ENCODE results near the gene PTX4.

Gene PTX4

DNA sequence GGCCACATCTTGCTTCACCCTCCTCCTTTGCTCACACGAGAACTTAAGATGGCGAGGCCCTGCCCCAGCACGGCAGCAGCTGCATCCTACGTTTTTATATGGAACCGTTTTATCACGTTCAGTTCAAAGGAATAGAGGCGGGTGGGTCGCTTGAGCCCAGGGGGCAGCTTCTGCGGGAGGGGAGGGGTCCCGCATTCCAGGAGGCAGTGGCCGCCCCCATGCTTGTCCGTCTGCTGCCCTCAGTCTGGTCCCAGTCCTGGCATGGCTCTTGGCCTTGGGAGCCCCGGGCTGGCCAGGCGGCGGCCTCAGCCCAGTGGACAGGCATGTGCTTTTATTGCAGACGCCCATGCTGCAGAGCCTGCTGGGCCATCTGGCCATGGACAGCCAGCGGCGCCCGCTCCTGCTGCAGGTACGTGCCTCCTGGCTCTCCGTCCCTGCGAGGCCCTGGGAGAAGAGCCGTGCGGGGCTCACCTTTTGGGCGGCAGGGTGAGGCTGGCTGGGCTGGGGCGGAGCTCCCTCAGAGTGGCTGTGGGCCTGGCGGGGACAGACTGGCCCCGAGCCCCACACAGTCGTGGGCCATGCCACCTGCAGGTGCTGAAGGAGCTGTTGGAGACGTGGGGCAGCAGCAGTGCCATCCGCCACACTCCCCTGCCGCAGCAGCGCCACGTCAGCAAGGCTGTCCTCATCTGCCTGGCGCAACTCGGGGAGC lies 11.2 kb upstream of the PTX4 start:
- no peak for DNase-seq

DNA sequence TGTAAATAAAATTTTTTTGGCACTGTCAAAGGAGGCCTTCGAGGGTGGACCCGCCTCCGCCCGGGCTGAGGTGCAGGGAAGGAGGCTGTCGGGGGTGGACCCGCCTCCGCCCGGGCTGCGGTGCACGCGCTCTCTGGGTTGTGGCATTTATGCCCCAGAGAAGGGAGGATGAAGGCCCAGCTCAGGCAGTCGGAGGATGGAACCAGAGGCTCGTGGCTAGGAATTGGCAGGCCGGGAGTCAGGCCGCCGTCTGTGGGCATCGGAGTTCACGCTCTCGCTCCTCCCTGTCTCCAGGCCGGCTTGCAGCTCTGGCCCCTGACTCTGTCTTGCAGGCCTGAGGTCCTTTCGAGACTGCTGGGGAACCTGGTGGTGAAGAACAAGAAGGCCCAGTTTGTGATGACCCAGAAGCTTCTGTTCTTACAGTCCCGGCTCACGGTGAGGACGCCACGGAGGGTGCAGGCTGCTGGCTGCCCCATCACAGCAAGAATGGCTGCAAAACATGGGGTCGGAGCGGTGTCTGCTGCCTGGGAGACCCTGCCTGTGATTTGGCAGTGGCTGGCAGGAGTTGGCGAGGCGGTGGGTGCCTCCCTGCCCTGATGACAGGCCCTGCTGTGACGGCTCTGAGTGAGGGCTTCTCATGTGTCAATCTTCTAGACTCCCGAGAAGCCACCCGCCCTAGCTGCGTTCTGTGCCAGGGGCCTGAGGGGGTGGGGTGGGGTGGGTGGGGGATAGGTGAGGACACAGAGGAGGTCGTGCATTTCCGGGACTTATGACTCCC lies 10.3 kb upstream of the PTX4 start:
- no peak for DNase-seq

DNA sequence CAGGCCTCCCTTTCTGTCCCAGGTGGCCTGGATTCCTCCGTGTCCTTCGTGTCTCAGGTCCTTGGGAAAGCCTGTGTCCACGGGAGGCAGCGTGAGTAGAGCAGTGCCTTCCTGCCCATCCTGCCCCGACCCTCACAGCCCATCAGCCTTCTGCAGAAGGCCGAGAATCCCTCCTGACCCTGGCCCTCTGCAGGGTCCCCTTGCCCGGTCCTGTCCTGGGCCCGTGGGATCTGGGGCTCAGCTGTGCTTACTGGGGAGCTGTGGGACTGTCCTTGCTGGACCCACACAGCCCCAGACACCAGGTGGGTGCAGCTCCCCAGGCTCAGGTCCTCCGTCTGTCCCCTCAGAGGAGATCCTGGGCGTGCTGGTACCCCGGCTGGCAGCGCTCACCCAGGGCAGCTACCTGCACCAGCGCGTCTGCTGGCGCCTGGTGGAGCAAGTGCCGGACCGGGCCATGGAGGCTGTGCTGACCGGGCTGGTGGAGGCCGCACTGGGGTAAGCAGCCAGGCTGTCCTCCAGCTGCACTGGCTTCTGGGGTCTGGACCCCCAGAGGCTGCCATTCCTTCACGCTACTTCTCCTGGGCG lies 8.4 kb upstream of the PTX4 start:
- no peak for DNase-seq

DNA sequence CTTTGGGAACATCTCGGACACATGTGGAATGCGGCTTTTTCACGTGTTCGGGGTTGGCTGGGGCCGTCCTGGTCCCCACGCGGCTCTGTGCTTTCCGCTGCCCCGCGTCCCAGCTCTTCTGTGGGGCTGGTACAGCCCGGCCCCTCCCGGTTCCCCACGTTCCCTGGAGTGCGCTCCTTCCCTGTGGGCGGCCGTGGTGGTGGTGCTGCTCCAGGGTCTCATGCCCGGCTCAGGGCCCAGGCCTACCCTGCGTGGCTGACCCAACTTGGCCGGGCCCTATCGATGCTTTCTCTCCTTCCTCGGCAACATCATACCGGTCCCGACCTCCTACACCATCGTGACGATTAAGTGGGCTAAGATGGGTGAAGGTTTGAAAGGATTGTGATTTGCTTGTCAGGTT lies 7.7 kb upstream of the PTX4 start:
- no peak for DNase-seq

DNA sequence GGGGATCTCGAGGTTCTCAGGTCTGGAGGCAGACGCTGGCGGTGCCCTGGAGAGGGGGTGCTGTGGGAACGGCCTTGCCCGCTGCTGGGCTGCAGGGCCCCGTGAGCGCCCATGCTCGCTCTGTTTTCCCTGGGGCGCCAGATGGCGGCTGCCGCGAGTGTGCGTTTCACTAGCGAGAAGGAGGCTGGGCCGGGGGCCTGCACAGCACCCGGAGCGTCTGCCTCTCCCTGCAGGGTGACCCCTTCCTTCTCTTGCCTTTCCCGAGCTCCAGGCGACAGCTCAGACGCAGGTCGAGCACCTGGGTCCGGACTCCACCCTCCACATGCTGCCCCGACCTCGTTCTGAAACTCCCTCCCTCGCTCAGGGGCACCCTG lies 7.1 kb upstream of the PTX4 start:
- DNase-seq = no peak

DNA sequence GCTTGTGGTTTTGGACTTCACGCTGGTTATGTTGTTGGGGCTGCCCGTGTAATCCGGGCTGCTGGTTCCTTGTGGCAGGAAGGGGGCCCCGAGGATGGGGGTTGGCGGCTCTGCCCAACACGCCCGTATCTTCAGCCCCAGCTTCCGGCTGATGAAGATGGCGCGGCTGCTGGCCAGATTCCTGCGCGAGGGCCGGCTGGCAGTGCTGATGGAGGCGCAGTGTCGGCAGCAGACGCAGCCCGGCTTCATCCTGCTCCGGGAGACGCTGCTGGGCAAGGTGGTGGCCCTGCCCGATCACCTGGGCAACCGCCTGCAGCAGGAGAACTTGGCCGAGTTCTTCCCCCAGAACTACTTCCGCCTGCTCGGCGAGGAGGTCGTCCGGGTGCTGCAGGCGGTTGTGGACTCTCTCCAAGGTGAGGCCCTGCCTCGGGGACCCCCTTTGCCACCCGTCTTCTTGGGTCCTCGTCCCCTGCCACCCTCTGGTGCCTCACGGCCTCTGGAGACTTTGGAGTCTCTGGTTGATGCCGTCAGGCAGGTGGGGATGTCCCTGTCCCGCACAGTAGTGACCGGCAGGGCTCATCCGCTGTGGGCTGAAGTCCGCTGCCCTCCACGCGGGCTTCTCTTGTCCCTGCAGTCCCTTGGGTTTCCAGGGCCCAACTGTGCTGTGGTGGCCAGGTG lies 6.6 kb upstream of the PTX4 start:
- no peak for DNase-seq

DNA sequence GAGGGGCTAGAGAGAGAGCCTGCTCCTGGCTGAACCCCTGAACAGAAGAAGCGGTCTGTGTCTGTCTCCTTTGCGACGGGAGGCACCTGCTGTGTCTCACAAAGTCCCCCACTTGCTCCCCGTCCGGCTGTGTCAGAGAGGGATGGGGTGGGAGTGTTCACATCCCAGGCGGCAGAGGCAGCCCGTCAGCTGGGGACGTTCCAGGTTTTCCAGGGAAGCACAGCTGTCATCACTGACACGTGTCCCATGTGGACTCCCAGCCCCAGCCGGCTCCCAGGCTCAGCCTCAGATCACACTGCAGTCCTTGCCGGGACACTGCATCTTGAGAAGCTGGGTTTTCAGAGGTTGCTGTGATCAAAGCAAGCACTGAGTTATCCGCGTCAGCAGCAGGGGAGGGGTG lies 6.0 kb upstream of the PTX4 start:
- DNase-seq = no peak

DNA sequence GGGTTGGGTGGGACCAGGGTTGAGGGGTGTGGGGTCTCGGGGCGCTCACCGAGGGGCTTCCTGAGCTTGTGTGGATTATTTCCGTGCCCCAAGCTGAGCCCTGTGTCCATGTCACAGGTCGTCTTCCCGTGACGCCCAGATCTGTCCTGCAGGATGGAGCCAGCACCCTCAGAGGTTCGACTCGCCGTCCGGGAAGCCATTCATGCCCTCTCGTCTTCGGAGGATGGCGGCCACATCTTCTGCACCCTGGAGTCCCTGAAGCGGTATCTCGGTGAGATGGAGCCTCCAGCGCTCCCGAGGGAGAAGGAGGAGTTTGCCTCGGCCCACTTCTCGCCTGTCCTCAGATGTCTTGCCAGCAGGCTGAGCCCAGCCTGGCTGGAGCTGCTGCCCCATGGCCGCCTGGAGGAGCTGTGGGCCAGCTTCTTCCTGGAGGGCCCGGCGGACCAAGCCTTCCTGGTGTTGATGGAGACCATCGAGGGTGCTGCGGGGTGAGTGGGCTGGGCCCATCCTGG lies 5.4 kb upstream of the PTX4 start:
- no peak for DNase-seq

DNA sequence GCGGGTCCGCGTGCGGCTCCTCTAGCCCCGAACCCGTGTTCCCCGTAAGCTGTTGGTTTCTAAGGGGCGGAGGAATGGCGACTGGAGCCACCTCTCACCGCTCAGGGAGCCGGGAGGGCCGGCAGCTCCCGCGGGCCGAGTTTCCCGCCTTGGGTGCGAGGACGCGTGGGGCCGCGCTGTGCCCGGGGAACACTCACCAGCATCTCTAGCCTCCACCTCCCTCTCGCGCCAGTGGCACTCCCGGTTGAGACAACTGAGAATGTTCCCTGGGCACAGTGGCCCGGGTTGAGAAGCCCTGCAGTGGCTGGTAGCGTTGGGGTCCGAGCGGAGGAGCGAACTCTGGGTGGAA lies 5.0 kb upstream of the PTX4 start:
- DNase-seq = no peak

DNA sequence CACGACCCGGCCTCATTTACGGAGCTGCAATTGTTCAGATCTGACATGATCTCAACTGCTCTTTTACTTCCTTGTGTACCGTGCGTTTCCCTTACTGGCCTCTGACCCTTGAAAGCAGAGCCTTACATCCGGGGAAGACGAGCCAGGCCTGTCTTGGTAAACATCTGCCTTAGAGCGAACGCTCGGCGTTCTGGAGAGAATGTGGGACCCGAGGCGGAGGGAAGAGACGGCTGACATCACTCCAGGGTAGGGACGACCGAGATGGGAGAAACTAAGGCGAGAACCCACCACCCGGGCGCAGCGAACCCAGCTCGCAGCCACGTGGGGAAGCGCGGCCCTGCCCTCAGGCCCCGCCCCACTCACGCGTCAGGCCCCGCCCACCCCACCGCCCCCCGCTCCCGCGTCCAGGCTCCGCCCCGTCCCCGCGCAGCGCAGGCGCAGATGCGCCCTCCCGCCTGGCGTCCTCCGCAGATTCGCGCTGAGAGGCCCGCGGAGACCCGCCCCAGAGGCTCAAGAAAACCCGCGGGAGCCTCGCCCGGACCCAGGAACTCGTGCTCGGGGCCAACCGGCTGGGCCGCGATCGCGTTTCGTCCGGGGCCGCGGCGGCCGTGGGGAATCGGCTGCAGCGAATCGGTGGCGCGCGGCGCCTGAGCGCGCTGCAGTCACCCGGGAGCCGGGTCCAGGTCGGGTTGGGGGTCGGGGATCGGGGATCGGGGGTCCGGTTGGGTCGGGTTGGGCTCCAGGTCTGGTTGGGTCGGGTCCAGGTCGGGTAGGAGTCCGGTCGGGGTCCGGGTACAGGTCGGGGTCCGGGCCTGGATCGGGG lies 4.4 kb upstream of the PTX4 start, which contains the start of gene TELO2:
Gene TELO2, plus strand, starts transcription at position 438 of the 823 bp plus-strand sequence. CDS start 922 bp downstream, outside the sequence.
- peak; percentile 94 for DNase-seq

DNA sequence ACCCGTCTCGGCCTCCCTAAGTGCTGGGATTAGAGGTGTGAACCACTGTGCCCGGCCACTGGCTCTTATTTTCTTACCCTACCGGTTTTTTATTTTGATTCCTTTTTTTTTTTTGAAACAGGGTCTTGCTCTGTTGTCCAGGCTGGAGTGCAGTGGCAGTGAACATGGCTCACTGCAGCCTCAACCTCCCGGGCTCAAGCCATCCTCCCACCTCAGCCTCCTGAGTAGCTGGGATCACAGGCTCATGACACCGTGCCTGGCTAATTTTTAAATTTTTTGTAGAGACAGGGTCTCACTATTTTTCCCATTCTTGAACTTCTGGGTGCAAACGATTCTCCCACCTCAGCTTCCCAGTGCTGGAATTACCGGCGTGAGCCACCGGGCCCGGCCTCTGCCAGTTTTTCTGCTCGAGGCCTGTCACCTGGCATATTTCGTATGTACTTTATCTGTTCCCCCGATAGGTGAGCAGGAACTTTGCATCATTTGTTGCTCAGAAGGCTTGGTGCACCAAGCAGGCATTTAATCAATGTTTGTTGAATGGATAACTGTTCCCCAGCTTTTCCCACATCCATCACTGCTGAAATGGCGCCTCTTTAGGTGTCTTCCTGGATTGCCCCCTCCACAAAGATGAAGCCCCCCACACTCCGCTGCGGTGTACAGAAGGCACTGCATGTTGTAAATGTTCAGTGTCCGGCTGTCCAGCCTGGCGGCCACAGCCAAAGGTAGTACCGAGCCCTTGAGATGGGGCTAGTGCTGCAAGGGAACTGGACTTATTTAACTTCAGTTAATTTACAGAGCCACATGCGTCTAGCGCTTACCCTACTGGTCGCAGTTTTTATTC lies 3.6 kb upstream of the PTX4 start:
- no peak for DNase-seq

DNA sequence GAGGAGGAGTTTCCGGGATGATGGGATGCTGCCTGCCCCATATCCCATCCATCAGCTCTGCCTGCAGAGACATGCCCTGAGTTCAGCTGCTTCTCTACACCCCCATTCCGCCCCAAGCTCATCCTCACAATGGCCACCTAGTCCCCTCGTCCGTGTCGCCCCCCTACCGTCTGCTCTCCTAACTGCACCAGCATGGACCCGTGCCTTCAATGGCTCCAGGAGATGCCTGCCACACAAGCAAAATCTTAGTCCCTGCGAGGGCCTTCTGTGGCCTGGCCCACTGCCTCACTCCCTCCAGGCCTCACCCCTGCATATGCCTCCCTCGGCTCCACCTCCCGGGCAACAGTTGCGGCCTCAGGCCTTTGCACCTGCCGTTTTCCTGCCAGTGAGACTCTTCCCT lies 2.6 kb upstream of the PTX4 start:
- DNase-seq = no peak

DNA sequence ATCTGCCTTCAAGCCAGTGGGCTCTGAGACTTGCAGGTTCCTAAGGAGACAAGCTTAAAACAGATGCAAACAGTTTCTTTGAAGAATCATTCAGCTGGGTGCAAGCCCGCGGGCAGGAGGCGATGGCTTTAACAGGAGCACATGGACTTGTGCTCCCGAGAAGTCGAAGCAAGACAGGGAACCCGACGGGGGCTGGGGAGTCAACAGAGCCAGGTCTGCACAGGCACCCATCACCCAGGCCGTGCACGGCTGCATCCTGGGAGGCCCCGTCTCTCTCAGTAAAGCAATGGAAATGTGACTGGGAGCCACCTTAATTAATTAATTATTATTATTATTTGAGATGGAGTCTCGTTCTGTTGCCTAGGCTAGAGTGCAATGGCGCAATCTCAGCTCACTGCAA lies 333 bp upstream of the PTX4 start:
- DNase-seq = no peak

DNA sequence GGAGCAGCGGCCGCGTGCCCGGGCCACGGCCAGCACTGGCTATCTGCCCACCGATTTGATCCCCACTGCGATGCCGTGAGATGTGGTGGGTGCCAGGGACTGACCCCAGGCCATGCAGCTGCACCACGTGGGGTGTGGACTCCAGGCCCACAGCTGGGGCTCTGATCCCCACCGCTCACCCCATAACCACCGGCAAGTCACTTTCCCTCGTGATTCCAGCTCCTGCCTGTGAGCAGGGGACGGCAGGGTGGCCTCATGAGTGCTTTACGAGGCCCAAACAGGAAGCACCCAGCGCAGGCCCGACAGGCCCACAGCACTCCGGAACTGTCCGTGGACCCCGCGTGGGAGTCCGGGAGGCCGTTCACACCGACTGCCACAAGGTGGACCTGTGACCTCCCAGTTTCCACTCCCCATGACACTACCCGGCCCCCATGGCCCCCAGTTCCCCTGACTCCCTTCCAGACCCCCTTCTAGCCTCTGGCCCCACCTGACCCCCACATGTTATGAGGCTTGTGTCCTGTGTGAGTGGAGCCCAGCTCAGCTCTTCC lies 616 bp downstream of the PTX4 start:
- no peak for DNase-seq

DNA sequence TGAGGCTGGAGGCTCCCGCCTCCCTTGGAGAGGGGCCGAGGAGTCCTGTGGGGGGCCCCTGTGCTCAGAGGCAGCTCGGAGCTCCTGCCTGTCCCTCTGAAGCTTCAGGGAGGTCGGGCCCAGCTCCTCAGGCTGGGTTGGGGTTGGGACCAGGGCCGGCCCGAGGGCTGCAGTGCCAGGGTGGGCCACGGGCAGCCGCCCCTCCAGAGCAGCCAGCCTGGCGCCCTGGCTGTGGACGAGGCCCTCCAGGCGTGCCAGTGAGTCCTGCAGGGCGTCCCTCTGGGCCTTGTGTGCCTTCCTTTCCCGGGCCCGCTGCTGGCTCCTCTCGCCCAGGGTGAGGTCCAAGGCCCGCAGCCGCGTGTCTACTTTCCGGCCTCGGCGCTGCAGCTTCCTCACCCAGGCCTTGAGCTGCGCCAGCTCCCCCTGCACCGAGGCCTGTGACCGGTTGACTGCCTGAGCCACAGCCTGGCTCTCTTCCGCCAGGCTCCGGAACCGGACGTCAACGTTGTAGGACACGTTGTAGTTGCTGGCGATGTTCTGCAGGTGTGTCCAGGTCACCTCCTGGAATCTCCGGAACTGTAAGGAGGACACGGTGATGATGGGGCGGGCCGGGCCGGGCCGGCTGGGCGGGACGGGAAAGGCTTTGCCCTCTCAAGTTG lies 1.2 kb downstream of the PTX4 start:
- DNase-seq = no peak

DNA sequence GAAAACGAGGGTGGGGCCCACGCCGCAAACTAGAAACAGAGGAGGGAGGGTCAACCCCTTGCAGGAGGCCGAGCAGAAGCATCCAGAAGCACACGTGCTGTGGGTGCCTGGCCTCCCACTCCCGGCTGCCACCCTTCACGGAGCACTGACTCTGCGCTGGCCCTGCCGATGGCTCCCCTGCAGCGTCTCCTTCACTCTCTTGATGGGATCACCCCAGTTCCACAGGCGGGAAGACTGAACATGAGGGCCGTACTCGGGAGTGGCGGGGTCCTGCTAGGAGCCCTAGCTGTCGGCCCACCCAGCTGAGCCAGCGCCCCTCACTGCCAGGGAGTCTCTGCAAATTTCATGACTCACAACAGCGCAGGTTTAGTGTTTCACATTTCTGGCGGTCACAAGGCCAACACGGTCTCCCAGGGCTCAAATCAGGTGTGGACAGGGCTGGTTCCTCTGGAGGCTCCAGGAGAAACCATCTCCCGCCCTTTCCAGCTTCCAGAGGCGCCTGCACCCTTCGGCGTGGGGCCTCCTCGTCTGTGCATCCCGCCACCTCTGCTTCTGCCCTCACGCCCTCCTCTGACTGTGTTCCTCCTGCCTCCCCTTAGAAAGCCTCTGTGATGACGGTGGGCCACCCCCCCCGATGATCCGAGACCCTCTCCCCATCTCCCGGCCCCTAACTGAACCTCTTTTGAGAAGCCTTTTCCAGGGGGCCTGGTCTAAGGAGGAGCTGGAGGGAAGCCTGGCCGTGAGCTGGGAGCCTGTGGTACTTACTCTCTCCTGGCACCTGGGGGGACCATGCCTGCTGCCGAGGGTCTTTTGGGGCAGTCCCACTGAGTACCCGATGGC lies 2.0 kb downstream of the PTX4 start:
- DNase-seq = no peak

DNA sequence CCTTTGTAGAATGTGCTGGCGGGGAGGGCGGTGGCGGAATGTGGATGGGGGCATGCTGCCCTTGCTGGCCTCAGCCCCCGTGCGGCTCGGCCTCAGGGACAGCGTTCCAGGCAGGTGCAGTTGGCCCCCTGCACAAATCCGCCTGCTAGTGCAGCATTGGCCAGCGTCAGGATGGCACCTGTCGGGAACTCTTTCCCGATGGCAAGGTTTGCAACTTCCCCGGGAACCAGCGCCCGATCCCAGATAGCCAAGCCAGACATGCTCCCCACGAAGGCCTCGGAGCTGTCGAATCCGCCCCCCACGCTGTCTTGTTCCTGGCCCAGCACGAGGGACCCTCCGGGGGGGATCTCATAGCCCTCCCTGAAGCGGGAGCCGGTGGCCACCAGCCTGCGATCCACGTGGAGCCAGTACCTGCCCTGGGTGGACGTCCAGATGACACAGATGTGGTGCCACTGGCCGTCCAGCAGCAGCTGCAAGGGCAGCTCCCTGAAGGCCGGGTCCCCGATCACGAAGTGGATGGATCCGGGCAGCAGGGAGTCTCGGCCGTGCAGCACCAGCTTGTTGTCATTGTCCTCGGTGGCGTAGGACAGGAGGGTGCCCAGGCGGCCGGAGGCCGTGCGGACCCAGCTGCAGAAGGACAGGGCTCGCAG lies 2.8 kb downstream of the PTX4 start:
- DNase-seq = no peak

DNA sequence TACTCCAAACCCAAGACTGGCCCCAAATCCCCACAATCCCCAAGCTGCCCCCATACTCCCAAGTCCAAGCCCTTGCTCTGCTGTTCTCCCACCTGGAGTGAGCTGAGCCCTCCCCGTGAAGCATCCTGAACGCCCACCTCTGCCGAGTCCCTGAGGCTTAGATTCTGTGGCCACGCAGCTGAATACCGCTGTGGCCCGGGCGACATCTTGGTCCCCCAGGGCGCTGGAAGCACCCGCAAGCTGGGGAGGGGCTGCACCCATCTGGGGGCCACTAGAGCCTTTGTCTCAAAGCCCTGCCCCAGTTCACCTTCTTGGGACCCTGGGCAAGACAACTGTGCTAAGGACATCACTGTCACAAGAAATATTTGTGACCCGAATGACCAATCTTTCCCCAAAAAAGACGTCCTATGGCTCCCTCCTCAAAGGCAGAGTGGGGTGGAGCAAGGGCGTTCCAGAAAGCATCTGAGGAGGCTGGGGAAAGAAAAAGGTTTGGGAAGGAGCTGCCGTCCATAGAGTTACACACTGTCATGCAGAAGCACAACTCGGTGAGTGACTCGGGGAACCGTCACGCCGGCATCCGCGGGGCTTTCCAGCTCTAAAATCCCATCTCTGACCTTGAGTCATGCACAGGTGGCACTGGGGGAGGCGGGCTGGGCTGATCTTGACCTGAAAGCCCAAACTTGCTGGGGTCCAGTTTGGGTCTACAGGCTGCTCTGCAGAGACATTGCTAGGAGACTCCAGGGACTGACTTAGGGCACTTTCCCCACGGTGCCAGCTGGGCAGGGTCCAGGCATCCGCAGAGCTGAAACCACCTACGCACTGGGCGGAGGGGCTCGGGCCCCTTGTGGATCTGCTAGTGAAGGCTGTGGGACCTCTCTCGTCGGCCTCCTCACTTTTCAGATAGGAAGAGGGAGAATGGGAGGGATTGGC lies 6.6 kb downstream of the PTX4 start:
- no peak for DNase-seq
